HepG2 (cell line): ENCODE data around the gene ZNF33A.

ENCODE experiments used
- FOXP4 ChIP-seq: sonication (generic); formaldehyde crosslinking; IDR thresholded peaks from 2 replicates; pipeline ENCODE4 v1.4.0; 2020; ENCODE audit warnings: missing genetic modification reagents
- SMC3 ChIP-seq: IDR thresholded peaks from 2 replicates; pipeline ENCODE4 v1.6.1; 2011; ENCODE audit warnings: low read length, improper control_type of control experiment
- XRCC5 ChIP-seq: fragments of 200-400 bp; formaldehyde crosslinking; optimal IDR thresholded peaks from 2 replicates; pipeline ENCODE3; 2017; ENCODE audit warnings: mild to moderate bottlenecking, low read length
- ZBTB4 ChIP-seq: sonication (generic); formaldehyde crosslinking; IDR thresholded peaks from 2 replicates; pipeline ENCODE4 v1.4.0; 2020; ENCODE audit warnings: missing genetic modification reagents, mild to moderate bottlenecking, borderline replicate concordance
- ZNF761 ChIP-seq: sonication (generic); formaldehyde crosslinking; conservative IDR thresholded peaks from 2 replicates; pipeline ENCODE4 v1.4.0; 2020; ENCODE audit warnings: mild to moderate bottlenecking, missing genetic modification reagents

- no peak for TF ChIP-seq FOXP4 (CRISPR knock-in tag)
- TF ChIP-seq ZNF761 (CRISPR knock-in tag), result no peak
- TF ChIP-seq ZBTB4, result no peak
- TF ChIP-seq SMC3, result no peak
- no peak for TF ChIP-seq XRCC5
Measured at GRCh38 chr10:38043516-38043915, 33.0 kb downstream of the ZNF33A start.
